ENCODE results near the gene GRK3.
"Not testable (repeated sequence)": the region's sequence is repeated elsewhere in the genome, so short reads cannot be mapped to it uniquely, and the experiment has no call there.

Gene GRK3

DNA sequence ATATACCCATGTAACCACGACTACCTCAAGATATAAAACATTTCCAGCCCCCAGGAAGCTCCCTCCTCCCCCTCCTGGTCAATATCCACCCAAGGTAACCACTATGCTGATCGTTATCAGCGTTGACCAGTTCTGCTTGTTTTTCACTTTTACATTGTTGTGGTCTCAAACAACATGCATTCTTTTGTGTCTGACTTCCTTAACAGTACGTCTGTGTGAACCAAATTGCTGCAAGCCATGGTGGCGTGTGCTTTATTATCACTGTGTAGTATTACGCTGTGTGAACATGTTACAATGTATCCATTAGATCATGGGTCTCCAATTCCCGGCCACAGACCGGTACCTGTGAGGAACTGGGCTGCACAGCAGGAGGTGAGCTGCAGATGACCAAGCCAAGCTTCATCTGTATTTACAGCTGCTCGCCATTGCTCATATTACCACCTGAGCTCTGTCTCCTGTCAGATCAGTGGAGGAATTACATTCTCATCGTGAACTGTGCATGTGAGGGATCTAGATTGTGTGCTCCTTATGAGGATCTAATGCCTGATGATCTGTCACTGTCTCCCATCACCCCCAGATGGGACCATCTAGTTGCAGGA lies 15.5 kb upstream of the GRK3 start:
- no peak overlapping the region for H3K4me3 ChIP-seq (ENCODE audit: low read depth, low read length, poor library complexity, severe bottlenecking)
- no peak overlapping the region for H3K9ac ChIP-seq (ENCODE audit: low read length)
- no peak overlapping the region for H3K27ac ChIP-seq (ENCODE audit: low read depth, low read length, poor library complexity, severe bottlenecking)
- H3F3A ChIP-seq (ENCODE audit: insufficient read depth, low read length), result no peaks in the 10 kb centered on the region
- no peak for TF ChIP-seq EZH2 (IDR thresholded peaks at IDR 0.05; ENCODE audit: borderline replicate concordance, low read length)
- TF ChIP-seq, protein P1, sequence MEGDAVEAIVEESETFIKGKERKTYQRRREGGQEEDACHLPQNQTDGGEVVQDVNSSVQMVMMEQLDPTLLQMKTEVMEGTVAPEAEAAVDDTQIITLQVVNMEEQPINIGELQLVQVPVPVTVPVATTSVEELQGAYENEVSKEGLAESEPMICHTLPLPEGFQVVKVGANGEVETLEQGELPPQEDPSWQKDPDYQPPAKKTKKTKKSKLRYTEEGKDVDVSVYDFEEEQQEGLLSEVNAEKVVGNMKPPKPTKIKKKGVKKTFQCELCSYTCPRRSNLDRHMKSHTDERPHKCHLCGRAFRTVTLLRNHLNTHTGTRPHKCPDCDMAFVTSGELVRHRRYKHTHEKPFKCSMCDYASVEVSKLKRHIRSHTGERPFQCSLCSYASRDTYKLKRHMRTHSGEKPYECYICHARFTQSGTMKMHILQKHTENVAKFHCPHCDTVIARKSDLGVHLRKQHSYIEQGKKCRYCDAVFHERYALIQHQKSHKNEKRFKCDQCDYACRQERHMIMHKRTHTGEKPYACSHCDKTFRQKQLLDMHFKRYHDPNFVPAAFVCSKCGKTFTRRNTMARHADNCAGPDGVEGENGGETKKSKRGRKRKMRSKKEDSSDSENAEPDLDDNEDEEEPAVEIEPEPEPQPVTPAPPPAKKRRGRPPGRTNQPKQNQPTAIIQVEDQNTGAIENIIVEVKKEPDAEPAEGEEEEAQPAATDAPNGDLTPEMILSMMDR (IDR thresholded peaks at IDR 0.05; ENCODE audit: low read length), result no peak
- H3K9me2 ChIP-seq (ENCODE audit: low read depth, low read length), result no peaks in the 10 kb centered on the region
- no peak overlapping the region for H3K4me2 ChIP-seq (ENCODE audit: low read length)
- no peaks in the 10 kb centered on the region for H3K9me3 ChIP-seq (ENCODE audit: low read length)
- H3K27me3 ChIP-seq (ENCODE audit: insufficient read depth, low read length), result peaks cover 3% of the 10 kb centered on the region; the same call in 1 of the 2 replicates
- no peaks in the 10 kb centered on the region for H4K20me1 ChIP-seq (ENCODE audit: insufficient read depth, low read length)
- no peaks in the 10 kb centered on the region for H3K36me3 ChIP-seq (ENCODE audit: insufficient read depth, low read length)
- no peaks in the 10 kb centered on the region for H3K79me2 ChIP-seq (ENCODE audit: insufficient read depth, low read length)
- H2AFZ ChIP-seq (ENCODE audit: low read length), result no peak overlapping the region
- no peaks in the 10 kb centered on the region for H3K4me1 ChIP-seq (ENCODE audit: insufficient read depth, low read length, severe bottlenecking)

DNA sequence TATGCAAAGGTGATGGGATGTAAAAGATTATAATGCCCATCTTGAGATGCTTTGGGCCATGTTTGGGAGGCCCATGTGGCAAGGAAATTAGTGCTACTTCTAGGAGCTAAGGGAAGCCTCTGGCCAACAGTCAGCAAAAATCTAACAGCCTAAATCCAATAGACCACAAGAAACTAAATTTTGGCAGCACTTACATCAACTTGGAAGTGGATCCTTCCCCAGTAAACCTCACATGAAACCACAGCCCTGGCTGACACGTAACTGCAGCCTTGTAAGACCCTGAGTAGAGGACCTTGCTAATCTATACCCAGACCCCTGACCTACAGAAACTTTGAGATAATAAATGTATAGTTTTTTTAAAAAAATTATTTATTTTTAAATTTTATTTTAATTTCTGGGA lies 13.1 kb upstream of the GRK3 start:
- no peaks in the 10 kb centered on the region for H3K4me1 ChIP-seq (ENCODE audit: insufficient read depth, low read length, severe bottlenecking)
- H3K9me3 ChIP-seq (ENCODE audit: low read length), result no peaks in the 10 kb centered on the region
- no peak overlapping the region for H2AFZ ChIP-seq (ENCODE audit: low read length)
- H3K36me3 ChIP-seq (ENCODE audit: insufficient read depth, low read length), result no peaks in the 10 kb centered on the region
- H3K9me2 ChIP-seq (ENCODE audit: low read depth, low read length), result no peaks in the 10 kb centered on the region
- H3K27ac ChIP-seq (ENCODE audit: low read depth, low read length, poor library complexity, severe bottlenecking), result no peak overlapping the region
- H3K4me3 ChIP-seq (ENCODE audit: low read depth, low read length, poor library complexity, severe bottlenecking), result no peak overlapping the region
- no peak overlapping the region for H3K4me2 ChIP-seq (ENCODE audit: low read length)
- peaks cover 3% of the 10 kb centered on the region; the same call in 1 of the 2 replicates for H3K27me3 ChIP-seq (ENCODE audit: insufficient read depth, low read length)
- H3K79me2 ChIP-seq (ENCODE audit: insufficient read depth, low read length), result no peaks in the 10 kb centered on the region
- H4K20me1 ChIP-seq (ENCODE audit: insufficient read depth, low read length), result no peaks in the 10 kb centered on the region
- TF ChIP-seq EZH2 (IDR thresholded peaks at IDR 0.05; ENCODE audit: borderline replicate concordance, low read length), result no peak
- TF ChIP-seq, protein P1 (IDR thresholded peaks at IDR 0.05; ENCODE audit: low read length), result no peak
- H3K9ac ChIP-seq (ENCODE audit: low read length), result no peak overlapping the region
- H3F3A ChIP-seq (ENCODE audit: insufficient read depth, low read length), result no peaks in the 10 kb centered on the region

DNA sequence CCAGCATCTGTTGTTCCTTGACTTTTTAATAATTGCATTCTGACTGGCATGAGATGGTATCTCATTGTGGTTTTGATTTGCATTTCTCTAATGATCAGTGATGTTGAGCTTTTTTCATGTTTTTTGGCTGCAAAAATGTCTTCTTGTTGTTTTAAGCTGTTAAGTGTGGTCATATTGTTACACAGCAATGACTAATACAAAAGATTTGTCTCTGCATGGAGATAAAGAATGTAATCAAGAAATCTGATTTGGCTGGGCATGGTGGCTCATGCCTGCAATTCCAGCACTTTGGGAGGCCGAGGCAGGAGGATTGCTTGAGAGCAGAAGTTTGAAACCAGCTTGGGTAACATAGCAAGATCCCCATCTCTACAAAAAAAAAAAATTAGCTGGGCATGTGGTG lies 12.1 kb upstream of the GRK3 start:
- H3K27ac ChIP-seq (ENCODE audit: low read depth, low read length, poor library complexity, severe bottlenecking); H3K79me2 ChIP-seq (ENCODE audit: insufficient read depth, low read length); H3K4me1 ChIP-seq (ENCODE audit: insufficient read depth, low read length, severe bottlenecking); H3K27me3 ChIP-seq (ENCODE audit: insufficient read depth, low read length); H3K4me2 ChIP-seq (ENCODE audit: low read length); H3K9me2 ChIP-seq (ENCODE audit: low read depth, low read length); H3K9ac ChIP-seq (ENCODE audit: low read length); H4K20me1 ChIP-seq (ENCODE audit: insufficient read depth, low read length); H2AFZ ChIP-seq (ENCODE audit: low read length); H3K9me3 ChIP-seq (ENCODE audit: low read length); H3F3A ChIP-seq (ENCODE audit: insufficient read depth, low read length); H3K4me3 ChIP-seq (ENCODE audit: low read depth, low read length, poor library complexity, severe bottlenecking); H3K36me3 ChIP-seq (ENCODE audit: insufficient read depth, low read length): not testable (repeated sequence)

DNA sequence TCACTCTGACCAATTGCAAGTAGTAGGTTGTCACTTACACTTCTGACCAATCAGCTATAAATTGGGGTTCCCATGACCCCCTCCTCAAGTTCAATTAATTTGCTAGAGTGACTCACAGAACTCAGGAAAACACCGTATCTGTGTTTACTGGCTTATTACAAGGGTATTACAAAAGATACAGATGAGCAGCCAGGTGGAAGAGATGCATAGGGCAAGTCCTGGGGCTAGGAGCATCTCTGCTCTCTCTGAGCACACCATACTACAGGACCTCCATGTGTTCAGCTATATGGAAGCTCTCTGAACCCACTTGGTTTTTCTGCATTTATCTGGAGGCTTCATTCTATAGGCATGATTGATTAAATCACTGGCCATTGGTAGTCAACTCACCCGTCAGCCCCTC lies 11.3 kb upstream of the GRK3 start:
- Histone ChIP-seq H3K4me2 (ENCODE audit: low read length) (no peak overlapping the region), H3K9ac (ENCODE audit: low read length) (no peak overlapping the region), H3F3A (ENCODE audit: insufficient read depth, low read length) (no peaks in the 10 kb centered on the region), H3K4me3 (ENCODE audit: low read depth, low read length, poor library complexity, severe bottlenecking) (no peak overlapping the region), H3K9me3 (ENCODE audit: low read length) (no peaks in the 10 kb centered on the region), H2AFZ (ENCODE audit: low read length) (no peak overlapping the region), H3K27me3 (ENCODE audit: insufficient read depth, low read length) (peaks cover 3% of the 10 kb centered on the region; the same call in 1 of the 2 replicates), H3K9me2 (ENCODE audit: low read depth, low read length) (no peaks in the 10 kb centered on the region), H3K79me2 (ENCODE audit: insufficient read depth, low read length) (no peaks in the 10 kb centered on the region), H4K20me1 (ENCODE audit: insufficient read depth, low read length) (no peaks in the 10 kb centered on the region), H3K4me1 (ENCODE audit: insufficient read depth, low read length, severe bottlenecking) (no peaks in the 10 kb centered on the region), H3K27ac (ENCODE audit: low read depth, low read length, poor library complexity, severe bottlenecking) (no peak overlapping the region), H3K36me3 (ENCODE audit: insufficient read depth, low read length) (no peaks in the 10 kb centered on the region)
- TF ChIP-seq, protein P1 (IDR thresholded peaks at IDR 0.05; ENCODE audit: low read length), result no peak
- no peak for TF ChIP-seq EZH2 (IDR thresholded peaks at IDR 0.05; ENCODE audit: borderline replicate concordance, low read length)
